A549 (cell line): ENCODE data around the gene MAP3K15. TPM values are rescaled to one million over a fixed set of nuclear protein-coding genes. Genes with fewer than 3 reads are reported as not detected.
A peak's percentile ranks its signal among the peaks of the same experiment; 100 is the strongest.
"Not testable (repeated sequence)": the region's sequence is repeated elsewhere in the genome, so short reads cannot be mapped to it uniquely, and the experiment has no call there.

Source experiments
- ATAC-seq, 2 experiments: fragments of 200-7000 bp in 1 of 2; fragments of >200 bp in 1 of 2; cut with Nextera tagmentation in 1 of 2; cut with Tn5 transposase in 1 of 2; 3 replicates each; pipeline versions ENCODE4 v1.8.0 to v1.9.1; 2018 to 2020; ENCODE audit warnings: mild to moderate bottlenecking in 1 of 2, moderate library complexity in 1 of 2
- CTCF ChIA-PET: fragments of 300-600 bp; sonication (Branson Sonifier 250); formaldehyde crosslinking; extraction: SDS; loops from one replicate; lab custom pipeline; 2021; ENCODE audit warnings: antibody characterized with exemption, inconsistent platforms; lab: Yijun Ruan, JAX
- POLR2A ChIA-PET: fragments of 350-600 bp; formaldehyde crosslinking; extraction: SDS; loops from one replicate; lab custom pipeline; 2021; ENCODE audit warnings: antibody characterized with exemption, inconsistent platforms; lab: Yijun Ruan, JAX
- DNase-seq, 2 experiments: peaks; one replicate each; pipeline versions ENCODE4 v3.0.0 to v3.0.0-alpha.2; 2011 to 2016; ENCODE audit warnings: low read depth in 1 of 2, low spot score in 1 of 2
- FAIRE-seq: peaks from 2 replicates; lab custom pipeline; 2011; peaks lifted over from hg19 to GRCh38; lab: Jason Lieb, UNC
- H3K27ac ChIP-seq, 2 experiments: fragments of >200 bp; sonication (Bioruptor Twin); formaldehyde crosslinking; 3 replicates each; pipeline ENCODE4 v1.5.1; 2016 to 2017
- H3K4me1 ChIP-seq: fragments of >200 bp; sonication (Bioruptor Twin); formaldehyde crosslinking; 3 replicates; pipeline ENCODE4 v1.6.1; 2016
- H3K4me2 ChIP-seq: fragments of >200 bp; sonication (Bioruptor Twin); formaldehyde crosslinking; 3 replicates; pipeline ENCODE4 v1.6.1; 2016
- H3K4me3 ChIP-seq: fragments of >200 bp; sonication (Bioruptor Twin); formaldehyde crosslinking; 3 replicates; pipeline ENCODE4 v1.5.1; 2016
- H3K9me3 ChIP-seq: fragments of >200 bp; sonication (Bioruptor Twin); formaldehyde crosslinking; 3 replicates; pipeline ENCODE4 v1.6.1; 2016
- BHLHE40 ChIP-seq: IDR thresholded peaks from 2 replicates; pipeline ENCODE4 v1.6.1; 2012; ENCODE audit warnings: low read depth, low read length, inconsistent platforms
- EHMT2 ChIP-seq: fragments of 200-600 bp; sonication (generic); IDR thresholded peaks from 2 replicates; pipeline ENCODE4 v1.6.1; 2016; ENCODE audit warnings: antibody characterized with exemption, low read depth, mild to moderate bottlenecking, moderate library complexity
- ESRRA ChIP-seq: fragments of 150-350 bp; IDR thresholded peaks from 2 replicates; pipeline ENCODE4 v1.6.1; 2014; ENCODE audit warnings: mild to moderate bottlenecking, low read length, borderline replicate concordance
- FOSB ChIP-seq: fragments of 250-450 bp; sonication (Bioruptor Pico); IDR thresholded peaks from 2 replicates; pipeline ENCODE4 v1.5.0; 2020; ENCODE audit warnings: mild to moderate bottlenecking, moderate library complexity
- GATA3 ChIP-seq: IDR thresholded peaks from 2 replicates; pipeline ENCODE4 v1.6.1; 2012; ENCODE audit warnings: borderline replicate concordance
- HEYL ChIP-seq: fragments of 250-450 bp; sonication (Bioruptor Pico); IDR thresholded peaks from 2 replicates; pipeline ENCODE4 v1.8.0; 2021; ENCODE audit warnings: mild to moderate bottlenecking, moderate library complexity
- JUN ChIP-seq, 2 experiments: fragments of >200 bp; sonication (Bioruptor Twin); formaldehyde crosslinking; IDR thresholded peaks; 2 replicates in 1 of 2; 3 replicates in 1 of 2; pipeline ENCODE4 v1.6.1; 2016 to 2017
- KDM1A ChIP-seq: fragments of 200-600 bp; sonication (generic); IDR thresholded peaks from 2 replicates; pipeline ENCODE4 v1.6.1; 2016; ENCODE audit warnings: low read depth, mild to moderate bottlenecking
- MAFK ChIP-seq: fragments of 450-650 bp; IDR thresholded peaks from 2 replicates; pipeline ENCODE4 v1.6.1; 2014; ENCODE audit not compliant: partially characterized antibody
- NR3C1 ChIP-seq: fragments of >200 bp; sonication (Bioruptor Twin); formaldehyde crosslinking; IDR thresholded peaks from 3 replicates; pipeline ENCODE4 v1.6.1; 2017
- SMC3 ChIP-seq: fragments of >200 bp; sonication (Bioruptor Twin); formaldehyde crosslinking; IDR thresholded peaks from 3 replicates; pipeline ENCODE4 v1.6.1; 2018; ENCODE audit warnings: inconsistent platforms
- ZC3H11A ChIP-seq: fragments of 450-650 bp; IDR thresholded peaks from 2 replicates; pipeline ENCODE4 v1.6.1; 2014; ENCODE audit warnings: antibody characterized with exemption, mild to moderate bottlenecking
- ZFP36 ChIP-seq: fragments of 450-650 bp; IDR thresholded peaks from 2 replicates; pipeline ENCODE4 v1.6.1; 2014; ENCODE audit warnings: borderline replicate concordance; ENCODE audit not compliant: partially characterized antibody
- WGBS: methylation state at CpG from one replicate; pipeline ENCODE4 v1.1.6; 2017; ENCODE audit errors: missing lambda C conversion rate; 5-methylcytosine and 5-hydroxymethylcytosine counted together
- polyA plus RNA-seq, 4 experiments: library from polyadenylated mRNA; depleted of rRNA in 3 of 4; stranded (reverse); fragments of >200 nt; fragmentation: RNase III in 1 of 4; extraction: RNeasy Plus Mini Kit Qiagen cat#74134 plus additional on column Dnase treatment in 1 of 4; gene quantifications; 2 replicates in 3 of 4; 3 replicates in 1 of 4; pipeline ENCODE4 v1.2.3, GENCODE V29; 2011 to 2017
- TF ChIP-seq, protein P1 (sequence below): fragments of >200 bp; sonication (Bioruptor Twin); formaldehyde crosslinking; IDR thresholded peaks from 3 replicates; pipeline ENCODE4 v1.6.1; 2016
- TF ChIP-seq, protein P2 (sequence below): fragments of >200 bp; sonication (Bioruptor Twin); formaldehyde crosslinking; IDR thresholded peaks from 3 replicates; pipeline ENCODE4 v1.5.1; 2016
- TF ChIP-seq, protein P3 (sequence below): IDR thresholded peaks from 2 replicates; pipeline ENCODE4 v1.6.1; 2012; ENCODE audit warnings: low read depth, borderline replicate concordance
- TF ChIP-seq, protein P4 (sequence below): fragments of >200 bp; sonication (Bioruptor Twin); formaldehyde crosslinking; IDR thresholded peaks from 2 replicates; pipeline ENCODE4 v1.6.1; 2016
- TF ChIP-seq, protein P5 (sequence below): fragments of 150-350 bp; IDR thresholded peaks from 2 replicates; pipeline ENCODE4 v1.6.1; 2014; ENCODE audit warnings: low read depth, mild to moderate bottlenecking, low read length
- TF ChIP-seq, protein P6 (sequence below): fragments of 250-450 bp; sonication (Bioruptor Pico); IDR thresholded peaks from 2 replicates; pipeline ENCODE4 v1.5.0; 2020; ENCODE audit warnings: low read depth, mild to moderate bottlenecking, moderate library complexity

MAP3K15 gene
- polyA plus RNA-seq, 2 of the 4 experiments (the other 2 are of a cell fraction), result 2.3 to 5.7 TPM

DNA sequence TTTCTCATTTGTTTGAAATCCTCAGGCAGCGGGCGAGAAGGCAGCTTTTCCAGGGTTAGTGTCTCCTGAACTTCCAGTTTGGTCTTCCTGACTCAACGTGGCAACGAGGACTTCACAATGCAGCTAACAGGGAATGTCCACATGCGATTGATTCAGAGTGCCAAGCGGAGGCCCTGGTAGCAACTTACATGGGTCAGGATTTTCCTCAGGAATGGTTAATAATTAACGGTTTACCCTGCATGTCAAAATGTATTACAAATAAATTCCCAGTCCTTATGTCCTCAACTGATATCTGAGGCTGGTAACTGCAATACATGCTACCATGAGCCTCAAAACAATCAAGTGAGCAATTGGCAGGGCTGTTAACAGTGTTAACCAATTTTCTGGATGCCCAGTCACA, 67.2 kb downstream of the MAP3K15 start:
- no peak overlapping the region for H3K27ac ChIP-seq
- H3K9me3 ChIP-seq, result no peaks in the 10 kb centered on the region
- POLR2A ChIA-PET, result no interaction called here
- whole genome bisulfite sequencing, result 62% methylated on average over 7 of the region's 7 CpGs
- H3K4me2 ChIP-seq, result no peak overlapping the region
- CTCF ChIA-PET, result interaction anchor here (1.4 kb wide), 1 partner anchor 9 kb away, joined by 4 read pairs; no protein-coding TSS in a partner anchor
- FAIRE-seq (no peak), ATAC-seq (no peak)
- H3K4me3 ChIP-seq, result no peak overlapping the region
- H3K4me1 ChIP-seq, result peaks cover 5% of the 10 kb centered on the region; the same call in 1 of the 3 replicates
- TF ChIP-seq FOSB (CRISPR knock-in tag) (no peak), NR3C1 (no peak), SMC3 (no peak), EHMT2 (no peak), HEYL (CRISPR knock-in tag) (no peak)
- TF ChIP-seq, protein P1, sequence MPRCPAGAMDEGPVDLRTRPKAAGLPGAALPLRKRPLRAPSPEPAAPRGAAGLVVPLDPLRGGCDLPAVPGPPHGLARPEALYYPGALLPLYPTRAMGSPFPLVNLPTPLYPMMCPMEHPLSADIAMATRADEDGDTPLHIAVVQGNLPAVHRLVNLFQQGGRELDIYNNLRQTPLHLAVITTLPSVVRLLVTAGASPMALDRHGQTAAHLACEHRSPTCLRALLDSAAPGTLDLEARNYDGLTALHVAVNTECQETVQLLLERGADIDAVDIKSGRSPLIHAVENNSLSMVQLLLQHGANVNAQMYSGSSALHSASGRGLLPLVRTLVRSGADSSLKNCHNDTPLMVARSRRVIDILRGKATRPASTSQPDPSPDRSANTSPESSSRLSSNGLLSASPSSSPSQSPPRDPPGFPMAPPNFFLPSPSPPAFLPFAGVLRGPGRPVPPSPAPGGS, result no peak
- TF ChIP-seq, all 56 proteins: peak for 0
- peak in 1 of 2 experiments; percentile 0 for DNase-seq

DNA sequence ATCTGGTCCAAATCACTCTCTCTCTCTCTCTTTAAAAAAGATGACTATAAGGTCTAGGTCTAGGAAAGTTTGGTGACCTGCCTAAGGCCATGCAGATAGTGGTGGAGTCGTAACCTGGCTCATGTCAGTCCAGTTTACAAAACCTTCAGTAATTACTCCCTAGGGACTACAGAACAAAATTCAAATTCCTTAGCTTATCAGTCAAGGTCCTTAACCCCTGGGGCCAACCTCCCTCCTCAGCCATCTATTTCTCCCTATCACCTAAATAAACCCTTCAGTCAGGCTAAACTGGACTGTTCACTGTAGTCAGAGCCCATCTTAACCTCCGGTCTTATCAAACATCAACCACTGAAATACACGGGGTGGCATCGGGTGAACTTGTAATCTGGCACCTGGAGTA, 68.9 kb downstream of the MAP3K15 start:
- DNase-seq (no peak), FAIRE-seq (no peak), ATAC-seq (no peak)
- H3K4me2 ChIP-seq, result no peak overlapping the region
- H3K4me3 ChIP-seq, result no peak overlapping the region
- WGBS, result 91% methylated on average over 4 of the region's 4 CpGs
- POLR2A ChIA-PET, result no interaction called here
- no peak overlapping the region for H3K27ac ChIP-seq
- TF ChIP-seq BHLHE40, result no peak
- H3K4me1 ChIP-seq, result peaks cover 5% of the 10 kb centered on the region; the same call in 1 of the 3 replicates
- no peaks in the 10 kb centered on the region for H3K9me3 ChIP-seq
- CTCF ChIA-PET, result interaction anchor here (1.4 to 1.6 kb wide), 2 partner anchors 18 to 22 kb away, joined by 3 read pairs; no protein-coding TSS in a partner anchor

DNA sequence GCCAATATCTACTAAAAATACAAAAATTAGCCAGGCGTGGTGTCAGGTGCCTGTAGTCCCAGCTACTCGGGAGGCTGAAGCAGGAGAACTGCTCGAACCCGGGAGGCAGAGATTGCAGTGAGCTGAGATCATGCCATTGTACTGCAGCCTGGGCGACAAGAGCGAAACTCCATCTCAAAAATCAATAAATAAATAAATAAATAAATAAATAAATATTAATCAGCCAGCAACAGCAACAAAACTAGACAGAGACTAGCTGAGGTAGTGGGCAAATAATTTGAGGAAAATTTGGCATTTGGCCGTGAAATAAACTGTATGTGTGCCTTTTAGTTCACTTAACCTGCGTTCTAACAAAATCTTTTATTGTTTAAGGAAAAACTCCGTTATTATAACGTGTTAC, 69.5 kb downstream of the MAP3K15 start:
- H3K4me1 ChIP-seq, DNase-seq, H3K4me2 ChIP-seq, CTCF ChIA-PET, ATAC-seq, POLR2A ChIA-PET, H3K27ac ChIP-seq, H3K4me3 ChIP-seq, FAIRE-seq, H3K9me3 ChIP-seq: not testable (repeated sequence)
- WGBS, result 90% methylated on average over 10 of the region's 10 CpGs
- peak; percentile 69 for TF ChIP-seq ZC3H11A

DNA sequence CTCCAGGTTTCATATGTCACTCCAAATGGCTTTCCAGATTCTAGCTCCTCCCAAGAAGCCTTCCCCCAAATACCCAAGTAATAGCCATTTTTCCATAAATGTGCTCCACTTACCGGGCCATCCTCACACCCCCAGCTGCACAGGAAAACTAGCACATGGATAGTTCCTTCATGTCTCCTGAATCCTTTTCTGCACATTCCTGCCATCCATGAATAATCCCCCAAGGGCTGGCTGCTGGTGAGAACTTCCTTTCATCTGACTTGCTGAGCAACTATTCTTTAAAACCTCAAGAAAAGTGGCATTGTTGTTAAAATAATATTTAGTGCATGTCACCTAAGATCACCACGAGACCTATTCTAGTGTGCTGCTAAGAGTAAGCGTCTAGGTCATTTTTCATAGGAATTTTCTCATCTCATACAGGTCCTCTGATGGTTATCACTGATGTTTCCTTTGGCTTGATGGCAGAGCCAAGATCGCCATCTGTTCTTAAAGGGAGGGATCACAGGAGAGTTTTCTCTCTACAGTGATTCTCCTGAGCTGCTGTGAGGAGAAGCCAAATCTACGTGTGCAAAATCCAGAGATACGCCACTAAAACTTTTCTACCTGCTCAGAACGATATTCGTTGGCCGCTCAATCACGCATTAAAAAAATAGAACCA, 71.3 kb downstream of the MAP3K15 start:
- Histone ChIP-seq H3K4me2 (no peak overlapping the region), H3K9me3 (no peaks in the 10 kb centered on the region)
- POLR2A ChIA-PET, result no interaction called here
- CTCF ChIA-PET, result interaction anchor here (1.0 kb wide), 1 partner anchor 10 kb away, joined by 3 read pairs; no protein-coding TSS in a partner anchor
- no peak for ATAC-seq
- WGBS, result 90% methylated on average over 10 of the region's 10 CpGs
- TF ChIP-seq, protein P2, sequence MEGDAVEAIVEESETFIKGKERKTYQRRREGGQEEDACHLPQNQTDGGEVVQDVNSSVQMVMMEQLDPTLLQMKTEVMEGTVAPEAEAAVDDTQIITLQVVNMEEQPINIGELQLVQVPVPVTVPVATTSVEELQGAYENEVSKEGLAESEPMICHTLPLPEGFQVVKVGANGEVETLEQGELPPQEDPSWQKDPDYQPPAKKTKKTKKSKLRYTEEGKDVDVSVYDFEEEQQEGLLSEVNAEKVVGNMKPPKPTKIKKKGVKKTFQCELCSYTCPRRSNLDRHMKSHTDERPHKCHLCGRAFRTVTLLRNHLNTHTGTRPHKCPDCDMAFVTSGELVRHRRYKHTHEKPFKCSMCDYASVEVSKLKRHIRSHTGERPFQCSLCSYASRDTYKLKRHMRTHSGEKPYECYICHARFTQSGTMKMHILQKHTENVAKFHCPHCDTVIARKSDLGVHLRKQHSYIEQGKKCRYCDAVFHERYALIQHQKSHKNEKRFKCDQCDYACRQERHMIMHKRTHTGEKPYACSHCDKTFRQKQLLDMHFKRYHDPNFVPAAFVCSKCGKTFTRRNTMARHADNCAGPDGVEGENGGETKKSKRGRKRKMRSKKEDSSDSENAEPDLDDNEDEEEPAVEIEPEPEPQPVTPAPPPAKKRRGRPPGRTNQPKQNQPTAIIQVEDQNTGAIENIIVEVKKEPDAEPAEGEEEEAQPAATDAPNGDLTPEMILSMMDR, result no peak
- TF ChIP-seq MAFK (no peak), FOSB (CRISPR knock-in tag) (no peak), ZC3H11A (no peak), KDM1A (no peak), JUN (IDR thresholded peaks at IDR 0.05) (no peak), GATA3 (no peak), HEYL (CRISPR knock-in tag) (no peak), ZFP36 (no peak), ESRRA (no peak)
- TF ChIP-seq, protein P3, sequence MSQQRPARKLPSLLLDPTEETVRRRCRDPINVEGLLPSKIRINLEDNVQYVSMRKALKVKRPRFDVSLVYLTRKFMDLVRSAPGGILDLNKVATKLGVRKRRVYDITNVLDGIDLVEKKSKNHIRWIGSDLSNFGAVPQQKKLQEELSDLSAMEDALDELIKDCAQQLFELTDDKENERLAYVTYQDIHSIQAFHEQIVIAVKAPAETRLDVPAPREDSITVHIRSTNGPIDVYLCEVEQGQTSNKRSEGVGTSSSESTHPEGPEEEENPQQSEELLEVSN, result no peak
- TF ChIP-seq, protein P4, sequence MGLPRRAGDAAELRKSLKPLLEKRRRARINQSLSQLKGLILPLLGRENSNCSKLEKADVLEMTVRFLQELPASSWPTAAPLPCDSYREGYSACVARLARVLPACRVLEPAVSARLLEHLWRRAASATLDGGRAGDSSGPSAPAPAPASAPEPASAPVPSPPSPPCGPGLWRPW, result no peak
- TF ChIP-seq, protein P5, sequence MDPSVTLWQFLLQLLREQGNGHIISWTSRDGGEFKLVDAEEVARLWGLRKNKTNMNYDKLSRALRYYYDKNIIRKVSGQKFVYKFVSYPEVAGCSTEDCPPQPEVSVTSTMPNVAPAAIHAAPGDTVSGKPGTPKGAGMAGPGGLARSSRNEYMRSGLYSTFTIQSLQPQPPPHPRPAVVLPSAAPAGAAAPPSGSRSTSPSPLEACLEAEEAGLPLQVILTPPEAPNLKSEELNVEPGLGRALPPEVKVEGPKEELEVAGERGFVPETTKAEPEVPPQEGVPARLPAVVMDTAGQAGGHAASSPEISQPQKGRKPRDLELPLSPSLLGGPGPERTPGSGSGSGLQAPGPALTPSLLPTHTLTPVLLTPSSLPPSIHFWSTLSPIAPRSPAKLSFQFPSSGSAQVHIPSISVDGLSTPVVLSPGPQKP, result no peak
- TF ChIP-seq, protein P6, sequence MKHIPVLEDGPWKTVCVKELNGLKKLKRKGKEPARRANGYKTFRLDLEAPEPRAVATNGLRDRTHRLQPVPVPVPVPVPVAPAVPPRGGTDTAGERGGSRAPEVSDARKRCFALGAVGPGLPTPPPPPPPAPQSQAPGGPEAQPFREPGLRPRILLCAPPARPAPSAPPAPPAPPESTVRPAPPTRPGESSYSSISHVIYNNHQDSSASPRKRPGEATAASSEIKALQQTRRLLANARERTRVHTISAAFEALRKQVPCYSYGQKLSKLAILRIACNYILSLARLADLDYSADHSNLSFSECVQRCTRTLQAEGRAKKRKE, result no peak
- TF ChIP-seq, all 56 proteins: peak for 0
- H3K4me3 ChIP-seq, result no peak overlapping the region
- H3K4me1 ChIP-seq, result peaks cover 5% of the 10 kb centered on the region; the same call in 1 of the 3 replicates
- FAIRE-seq (peak; percentile 39), DNase-seq (no peak)
- no peak overlapping the region for H3K27ac ChIP-seq
